ENCODE data around the gene SHROOM4.
A peak's percentile ranks its signal among the peaks of the same experiment; 100 is the strongest.

The SHROOM4 gene

DNA sequence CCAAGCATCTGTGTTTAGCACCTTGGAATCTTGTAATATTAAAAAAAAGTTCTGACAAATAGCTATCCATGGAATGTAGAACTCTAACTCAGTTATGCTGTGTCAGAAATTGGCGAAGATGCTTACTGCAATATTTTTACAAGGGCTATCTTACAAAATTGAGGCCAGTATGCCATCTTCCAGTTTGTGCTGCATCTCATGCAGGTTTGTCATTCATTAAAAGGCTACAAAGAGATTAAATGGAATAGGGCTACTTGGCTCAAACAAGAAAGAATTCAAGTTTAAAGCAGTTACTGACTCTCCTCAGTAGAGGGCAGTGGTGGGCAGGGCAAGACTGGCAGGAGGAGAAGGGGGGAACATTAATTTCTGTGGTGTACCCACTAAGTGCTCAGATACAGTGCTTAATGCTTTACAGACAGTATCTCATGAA, 66.5 kb downstream of the SHROOM4 start:
- TF ChIP-seq, protein P1, sequence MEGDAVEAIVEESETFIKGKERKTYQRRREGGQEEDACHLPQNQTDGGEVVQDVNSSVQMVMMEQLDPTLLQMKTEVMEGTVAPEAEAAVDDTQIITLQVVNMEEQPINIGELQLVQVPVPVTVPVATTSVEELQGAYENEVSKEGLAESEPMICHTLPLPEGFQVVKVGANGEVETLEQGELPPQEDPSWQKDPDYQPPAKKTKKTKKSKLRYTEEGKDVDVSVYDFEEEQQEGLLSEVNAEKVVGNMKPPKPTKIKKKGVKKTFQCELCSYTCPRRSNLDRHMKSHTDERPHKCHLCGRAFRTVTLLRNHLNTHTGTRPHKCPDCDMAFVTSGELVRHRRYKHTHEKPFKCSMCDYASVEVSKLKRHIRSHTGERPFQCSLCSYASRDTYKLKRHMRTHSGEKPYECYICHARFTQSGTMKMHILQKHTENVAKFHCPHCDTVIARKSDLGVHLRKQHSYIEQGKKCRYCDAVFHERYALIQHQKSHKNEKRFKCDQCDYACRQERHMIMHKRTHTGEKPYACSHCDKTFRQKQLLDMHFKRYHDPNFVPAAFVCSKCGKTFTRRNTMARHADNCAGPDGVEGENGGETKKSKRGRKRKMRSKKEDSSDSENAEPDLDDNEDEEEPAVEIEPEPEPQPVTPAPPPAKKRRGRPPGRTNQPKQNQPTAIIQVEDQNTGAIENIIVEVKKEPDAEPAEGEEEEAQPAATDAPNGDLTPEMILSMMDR (IDR thresholded peaks at IDR 0.05; ENCODE audit: control insufficient read depth, insufficient read depth, low read depth, low read length, missing control alignments) = peak; percentile 75
- H3K4me3 ChIP-seq (ENCODE audit: control insufficient read depth, low read depth, low read length) = no peak overlapping the region
- DNase-seq (ENCODE audit: low read depth) = peak; percentile 52

DNA sequence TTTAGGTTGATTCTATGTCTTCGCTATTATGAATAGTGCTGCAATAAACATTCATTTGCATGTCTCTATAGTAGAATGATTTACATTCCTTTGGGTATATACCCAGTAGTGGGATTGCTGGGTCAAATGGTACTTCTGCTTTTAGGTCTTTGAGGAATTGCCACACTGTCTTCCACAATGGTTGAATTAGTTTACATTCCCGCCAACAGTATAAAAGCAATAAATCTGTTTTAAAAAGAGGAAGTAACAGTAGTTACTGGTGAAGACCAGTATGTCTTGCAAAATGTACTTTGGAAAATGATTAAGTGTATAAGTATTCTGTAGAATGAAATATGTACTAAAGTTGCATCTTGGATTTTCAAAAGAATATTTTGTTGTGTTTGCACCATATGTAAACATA, 77.3 kb downstream of the SHROOM4 start:
- no peak for DNase-seq (ENCODE audit: low read depth)
- no peak overlapping the region for H3K4me3 ChIP-seq (ENCODE audit: control insufficient read depth, low read depth, low read length)
- TF ChIP-seq, protein P1 (IDR thresholded peaks at IDR 0.05; ENCODE audit: control insufficient read depth, insufficient read depth, low read depth, low read length, missing control alignments) = no peak

DNA sequence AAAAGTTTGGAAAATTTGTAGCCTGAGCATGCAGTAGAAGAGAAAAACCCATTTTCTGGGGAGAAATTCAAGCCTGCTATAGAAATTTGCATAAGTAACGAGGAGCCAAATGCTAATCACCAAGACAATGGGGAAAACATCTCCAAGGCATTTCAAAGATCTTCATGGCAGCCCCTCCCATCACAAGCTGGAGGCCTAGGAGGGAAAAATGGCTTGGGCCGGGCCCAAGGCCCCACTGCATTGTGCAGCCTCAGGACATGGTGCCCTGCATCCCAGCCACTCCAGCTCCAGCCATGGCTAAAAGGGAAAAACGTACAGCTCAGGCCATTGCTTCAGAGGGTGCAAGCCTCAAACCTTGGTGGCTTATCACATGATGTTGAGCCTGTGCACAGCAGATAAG, 87.7 kb downstream of the SHROOM4 start:
- DNase-seq (ENCODE audit: low read depth) = no peak
- TF ChIP-seq, protein P1 (IDR thresholded peaks at IDR 0.05; ENCODE audit: control insufficient read depth, insufficient read depth, low read depth, low read length, missing control alignments) = no peak
- H3K4me3 ChIP-seq (ENCODE audit: control insufficient read depth, low read depth, low read length) = no peak overlapping the region

DNA sequence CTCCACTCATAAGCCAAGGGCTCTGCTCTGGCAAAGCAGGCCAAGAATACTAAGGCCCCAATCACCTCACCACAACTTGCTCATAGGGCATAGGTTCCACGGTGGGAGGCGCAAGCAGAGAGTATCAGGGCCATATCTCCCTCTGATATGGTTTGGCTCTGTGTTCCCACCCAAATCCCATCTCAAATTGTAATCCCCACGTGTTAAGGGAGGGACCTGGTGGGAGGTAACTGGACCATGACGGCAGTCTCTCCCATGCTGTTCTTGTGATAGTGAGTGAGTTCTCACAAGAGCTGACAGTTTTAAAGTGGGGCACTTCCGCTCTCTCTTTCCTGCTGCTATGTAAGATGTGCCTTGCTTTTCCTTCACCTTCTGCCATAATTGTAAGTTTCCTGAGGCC, 88.7 kb downstream of the SHROOM4 start:
- DNase-seq (ENCODE audit: low read depth) = no peak
- no peak overlapping the region for H3K4me3 ChIP-seq (ENCODE audit: control insufficient read depth, low read depth, low read length)
- TF ChIP-seq, protein P1 (IDR thresholded peaks at IDR 0.05; ENCODE audit: control insufficient read depth, insufficient read depth, low read depth, low read length, missing control alignments) = no peak

DNA sequence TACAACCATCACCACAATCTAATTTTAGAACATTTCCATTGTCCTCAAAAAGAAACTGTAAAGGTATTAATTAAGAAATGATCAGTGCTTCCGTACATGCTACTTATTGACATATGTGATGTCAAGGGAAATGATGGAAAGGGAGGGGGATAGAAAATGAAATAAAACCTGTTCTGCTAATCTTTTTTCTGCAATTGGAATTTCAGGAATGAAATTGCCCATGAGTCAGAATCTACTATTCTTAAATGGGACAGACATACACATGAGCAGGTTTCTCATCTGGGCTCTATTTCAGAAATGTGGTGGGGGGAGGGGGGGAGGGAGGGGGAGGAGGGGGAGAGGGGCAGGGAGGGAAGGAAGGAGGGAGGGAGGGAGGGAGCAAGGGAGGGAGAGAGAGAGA, 91.0 kb downstream of the SHROOM4 start:
- no peak for DNase-seq (ENCODE audit: low read depth)
- TF ChIP-seq, protein P1 (IDR thresholded peaks at IDR 0.05; ENCODE audit: control insufficient read depth, insufficient read depth, low read depth, low read length, missing control alignments) = no peak

DNA sequence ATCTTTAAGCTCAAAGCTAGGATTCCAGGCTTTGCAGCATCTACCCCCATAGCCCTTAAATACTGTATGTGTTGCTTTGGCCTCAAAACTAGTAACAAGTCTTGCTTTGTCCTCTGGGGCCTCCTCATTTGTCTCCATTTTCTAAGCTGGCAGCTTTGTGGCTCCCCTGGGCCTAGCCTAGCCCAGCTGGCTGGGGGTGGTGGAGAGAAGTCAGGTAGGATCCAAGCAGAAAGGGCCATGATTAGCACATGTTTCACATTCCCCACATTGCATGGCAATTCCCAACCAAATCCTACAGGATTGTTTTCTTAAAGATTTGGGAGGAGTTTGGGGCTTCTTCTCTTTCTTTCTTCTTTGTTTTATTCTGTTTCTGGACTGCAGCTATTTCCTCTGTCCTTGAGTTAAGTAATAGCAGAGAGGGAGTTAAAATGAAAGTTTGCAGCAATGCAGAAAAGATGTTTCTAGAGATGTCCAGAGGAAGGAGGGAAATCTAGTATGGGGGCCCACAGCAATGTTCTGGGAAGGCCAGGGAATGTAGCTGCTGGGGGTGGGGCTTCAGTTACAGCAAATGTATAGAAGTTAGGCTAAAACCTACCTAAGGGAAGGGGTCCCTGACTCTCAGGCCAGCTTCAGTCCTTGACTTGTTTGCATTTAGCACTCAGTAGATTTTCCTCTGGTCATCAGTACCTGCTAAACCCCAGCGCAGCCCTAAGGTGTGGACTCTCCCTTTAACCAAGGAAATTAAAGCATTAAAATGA, 92.1 kb downstream of the SHROOM4 start:
- TF ChIP-seq, protein P1 (IDR thresholded peaks at IDR 0.05; ENCODE audit: control insufficient read depth, insufficient read depth, low read depth, low read length, missing control alignments) = no peak
- H3K4me3 ChIP-seq (ENCODE audit: control insufficient read depth, low read depth, low read length) = no peak overlapping the region
- no peak for DNase-seq (ENCODE audit: low read depth)

More for the DNA sequence above, 91.0 kb downstream of the SHROOM4 start:
- H3K4me3 ChIP-seq (ENCODE audit: control insufficient read depth, low read depth, low read length) = no peak overlapping the region
